ENCODE results near the gene S1PR4.

- TF ChIP-seq CAMTA2 (CRISPR knock-in tag; IDR thresholded peaks at IDR 0.05; ENCODE audit: borderline replicate concordance) (no peak), GRHL1 (CRISPR knock-in tag; conservative IDR thresholded peaks at IDR 0.05) (no peak), TAF1 (CRISPR knock-in tag; IDR thresholded peaks at IDR 0.05) (no peak), MAX (IDR thresholded peaks at IDR 0.05) (no peak), TCF7L2 (IDR thresholded peaks at IDR 0.05; ENCODE audit: low read depth, low read length) (no peak)
Measured at GRCh38 chr19:3206216-3206953, 27.8 kb downstream of the S1PR4 start.

Measured in HepG2 (cell line).